GM23338 (cell line): ENCODE data around the gene NIM1K. TPM values are rescaled to one million over a fixed set of nuclear protein-coding genes. Genes with fewer than 3 reads are reported as not detected.

Experiments
- ATAC-seq: fragments of 200-7000 bp; cut with Tn5 transposase; 3 replicates; pipeline ENCODE4 v1.9.1; 2020
- DNase-seq: peaks from one replicate; pipeline ENCODE4 v3.0.0-alpha.2; 2015; ENCODE audit warnings: low spot score
- H2AFZ ChIP-seq: fragments of 200-600 bp; sonication (generic); 2 replicates; pipeline ENCODE4 v1.8.0; 2016; ENCODE audit warnings: antibody characterized with exemption, mild to moderate bottlenecking, moderate library complexity
- H3F3A ChIP-seq: fragments of 200-600 bp; sonication (generic); replicated peaks from 2 replicates; pipeline ENCODE4 v1.8.0; 2017; ENCODE audit warnings: antibody characterized with exemption, mixed run types, low read depth
- H3K27ac ChIP-seq: fragments of 200-600 bp; sonication (generic); 2 replicates; pipeline ENCODE4 v1.6.1; 2016; ENCODE audit warnings: low read depth
- H3K27me3 ChIP-seq: fragments of 200-600 bp; sonication (generic); 2 replicates; pipeline ENCODE4 v1.8.0; 2016; ENCODE audit warnings: mild to moderate bottlenecking, mixed run types, moderate library complexity; ENCODE audit not compliant: insufficient read depth
- H3K36me3 ChIP-seq: fragments of 200-600 bp; sonication (generic); 2 replicates; pipeline ENCODE4 v1.8.0; 2016; ENCODE audit warnings: mild to moderate bottlenecking; ENCODE audit not compliant: insufficient read depth
- H3K4me1 ChIP-seq: fragments of 200-600 bp; sonication (generic); 2 replicates; pipeline ENCODE4 v1.8.0; 2016; ENCODE audit warnings: mild to moderate bottlenecking, moderate library complexity; ENCODE audit not compliant: insufficient read depth
- H3K4me2 ChIP-seq: fragments of 200-600 bp; sonication (generic); 2 replicates; pipeline ENCODE4 v1.7.1; 2017; ENCODE audit warnings: mixed run types
- H3K4me3 ChIP-seq: fragments of 200-600 bp; sonication (generic); 2 replicates; pipeline ENCODE4 v1.6.1; 2016; ENCODE audit warnings: mixed run types
- H3K79me2 ChIP-seq: fragments of 200-600 bp; sonication (generic); replicated peaks from 2 replicates; pipeline ENCODE4 v1.8.0; 2017; ENCODE audit warnings: mild to moderate bottlenecking; ENCODE audit not compliant: insufficient read depth
- H3K9me2 ChIP-seq: fragments of 200-600 bp; sonication (generic); 2 replicates; pipeline ENCODE4 v1.8.0; 2017; ENCODE audit not compliant: insufficient read depth
- H4K20me1 ChIP-seq: fragments of 200-600 bp; sonication (generic); replicated peaks from 2 replicates; pipeline ENCODE4 v1.8.0; 2017; ENCODE audit warnings: mild to moderate bottlenecking; ENCODE audit not compliant: insufficient read depth
- H3K27ac Mint-ChIP-seq: 2 replicates; pipeline ENCODE4 v1.8.0; 2020; ENCODE audit warnings: inconsistent platforms, mild to moderate bottlenecking, moderate library complexity, mixed read lengths
- H3K27me3 Mint-ChIP-seq: 3 replicates; pipeline ENCODE4 v1.8.0; 2022; ENCODE audit warnings: low read depth, mild to moderate bottlenecking, moderate library complexity, mixed read lengths, inconsistent platforms; ENCODE audit not compliant: insufficient read depth, poor library complexity
- H3K36me3 Mint-ChIP-seq: 3 replicates; pipeline ENCODE4 v1.8.0; 2021; ENCODE audit warnings: low read depth, mild to moderate bottlenecking, inconsistent platforms, moderate library complexity, mixed read lengths
- H3K4me1 Mint-ChIP-seq: 3 replicates; pipeline ENCODE4 v1.8.0; 2020; ENCODE audit warnings: mild to moderate bottlenecking, inconsistent platforms, mixed read lengths
- H3K4me3 Mint-ChIP-seq: 3 replicates; pipeline ENCODE4 v1.8.0; 2021; ENCODE audit warnings: moderate library complexity, mild to moderate bottlenecking, inconsistent platforms, mixed read lengths
- H3K9me3 Mint-ChIP-seq: 3 replicates; pipeline ENCODE4 v1.8.0; 2020; ENCODE audit warnings: moderate library complexity, mild to moderate bottlenecking, inconsistent platforms, mixed read lengths
- CREB1 ChIP-seq: fragments of 250-450 bp; sonication (Bioruptor Pico); IDR thresholded peaks from 2 replicates; pipeline ENCODE4 v1.5.0; 2020; ENCODE audit warnings: low read depth, mild to moderate bottlenecking, moderate library complexity
- EZH2 ChIP-seq: fragments of 200-600 bp; sonication (generic); IDR thresholded peaks from one replicate; pipeline ENCODE4 v1.8.0; 2017; ENCODE audit warnings: antibody characterized with exemption, mild to moderate bottlenecking, low read depth; ENCODE audit not compliant: unreplicated experiment
- EZH2phosphoT487 ChIP-seq: fragments of 200-600 bp; sonication (generic); IDR thresholded peaks from one replicate; pipeline ENCODE4 v1.8.1; 2018; ENCODE audit warnings: antibody characterized with exemption; ENCODE audit not compliant: unreplicated experiment
- JUNB ChIP-seq: IDR thresholded peaks from one replicate; pipeline ENCODE4 v1.6.1; 2016; ENCODE audit warnings: antibody characterized with exemption; ENCODE audit not compliant: unreplicated experiment
- NANOG ChIP-seq: IDR thresholded peaks from 2 replicates; pipeline ENCODE4 v1.6.1; 2016; ENCODE audit warnings: antibody characterized with exemption, borderline replicate concordance
- STAT1 ChIP-seq: IDR thresholded peaks from one replicate; pipeline ENCODE4 v1.6.1; 2016; ENCODE audit warnings: antibody characterized with exemption; ENCODE audit not compliant: unreplicated experiment
- ZNF114 ChIP-seq: fragments of 250-450 bp; sonication (Bioruptor Pico); IDR thresholded peaks from 2 replicates; pipeline ENCODE4 v1.5.0; 2020; ENCODE audit warnings: mild to moderate bottlenecking, moderate library complexity
- ZNF331 ChIP-seq: fragments of 250-450 bp; sonication (Bioruptor Pico); IDR thresholded peaks from 2 replicates; pipeline ENCODE4 v1.5.0; 2020; ENCODE audit warnings: low read depth, mild to moderate bottlenecking, moderate library complexity
- polyA plus RNA-seq: library from polyadenylated mRNA; unstranded; fragments of >200 nt; fragmentation: Nextera tagmentation; extraction: Ambion mirVana; gene quantifications from 2 replicates; pipeline ENCODE4 v1.2.1, GENCODE V29; 2016
- total RNA-seq: library from RNA; depleted of rRNA; stranded (reverse); fragments of >200 nt; shearing (Covaris generic); gene quantifications from 2 replicates; pipeline ENCODE4 v1.2.3, GENCODE V29; 2014
- TF ChIP-seq, protein P1 (sequence below): fragments of 250-450 bp; sonication (Bioruptor Pico); IDR thresholded peaks from 2 replicates; pipeline ENCODE4 v1.5.0; 2020; ENCODE audit warnings: mild to moderate bottlenecking, moderate library complexity
- TF ChIP-seq, protein P2 (sequence below), 2 experiments: fragments of 200-600 bp in 1 of 2; sonication (generic) in 1 of 2; conservative IDR thresholded peaks; 2 replicates each; pipeline versions ENCODE4 v1.5.1 to v1.6.1; 2016 to 2017; ENCODE audit warnings: antibody characterized with exemption in 2 of 2, low read depth in 2 of 2, mild to moderate bottlenecking in 2 of 2, moderate library complexity in 1 of 2
- TF ChIP-seq, protein P3 (sequence below): IDR thresholded peaks from 2 replicates; pipeline ENCODE4 v1.6.1; 2016; ENCODE audit warnings: antibody characterized with exemption
- TF ChIP-seq, protein P4 (sequence below): IDR thresholded peaks from one replicate; pipeline ENCODE4 v1.6.1; 2018; ENCODE audit warnings: antibody characterized with exemption; ENCODE audit not compliant: unreplicated experiment

Gene NIM1K
- total and polyA plus RNA-seq, 2 experiments from 2014 or later, result not detected

DNA sequence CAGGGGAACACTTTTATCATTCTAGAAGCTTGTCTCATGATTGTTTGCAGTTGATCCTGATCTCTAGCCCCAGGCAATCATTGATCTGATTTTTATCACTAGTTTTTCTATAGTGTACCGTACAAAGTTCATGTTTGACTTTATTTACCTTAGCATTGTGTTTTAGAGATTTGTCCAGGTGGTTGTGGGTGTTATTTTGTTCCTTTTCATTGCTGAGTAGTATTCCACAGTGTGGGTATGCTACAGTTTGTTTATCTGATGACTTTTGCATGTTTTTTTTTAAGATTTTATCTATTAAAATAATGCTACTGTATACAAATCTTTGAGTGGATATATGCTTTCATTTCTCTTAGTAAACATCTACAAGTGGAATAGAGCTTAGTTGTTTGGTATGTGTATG lies 45.1 kb upstream of the NIM1K start (continued):
- TF ChIP-seq, protein P1, sequence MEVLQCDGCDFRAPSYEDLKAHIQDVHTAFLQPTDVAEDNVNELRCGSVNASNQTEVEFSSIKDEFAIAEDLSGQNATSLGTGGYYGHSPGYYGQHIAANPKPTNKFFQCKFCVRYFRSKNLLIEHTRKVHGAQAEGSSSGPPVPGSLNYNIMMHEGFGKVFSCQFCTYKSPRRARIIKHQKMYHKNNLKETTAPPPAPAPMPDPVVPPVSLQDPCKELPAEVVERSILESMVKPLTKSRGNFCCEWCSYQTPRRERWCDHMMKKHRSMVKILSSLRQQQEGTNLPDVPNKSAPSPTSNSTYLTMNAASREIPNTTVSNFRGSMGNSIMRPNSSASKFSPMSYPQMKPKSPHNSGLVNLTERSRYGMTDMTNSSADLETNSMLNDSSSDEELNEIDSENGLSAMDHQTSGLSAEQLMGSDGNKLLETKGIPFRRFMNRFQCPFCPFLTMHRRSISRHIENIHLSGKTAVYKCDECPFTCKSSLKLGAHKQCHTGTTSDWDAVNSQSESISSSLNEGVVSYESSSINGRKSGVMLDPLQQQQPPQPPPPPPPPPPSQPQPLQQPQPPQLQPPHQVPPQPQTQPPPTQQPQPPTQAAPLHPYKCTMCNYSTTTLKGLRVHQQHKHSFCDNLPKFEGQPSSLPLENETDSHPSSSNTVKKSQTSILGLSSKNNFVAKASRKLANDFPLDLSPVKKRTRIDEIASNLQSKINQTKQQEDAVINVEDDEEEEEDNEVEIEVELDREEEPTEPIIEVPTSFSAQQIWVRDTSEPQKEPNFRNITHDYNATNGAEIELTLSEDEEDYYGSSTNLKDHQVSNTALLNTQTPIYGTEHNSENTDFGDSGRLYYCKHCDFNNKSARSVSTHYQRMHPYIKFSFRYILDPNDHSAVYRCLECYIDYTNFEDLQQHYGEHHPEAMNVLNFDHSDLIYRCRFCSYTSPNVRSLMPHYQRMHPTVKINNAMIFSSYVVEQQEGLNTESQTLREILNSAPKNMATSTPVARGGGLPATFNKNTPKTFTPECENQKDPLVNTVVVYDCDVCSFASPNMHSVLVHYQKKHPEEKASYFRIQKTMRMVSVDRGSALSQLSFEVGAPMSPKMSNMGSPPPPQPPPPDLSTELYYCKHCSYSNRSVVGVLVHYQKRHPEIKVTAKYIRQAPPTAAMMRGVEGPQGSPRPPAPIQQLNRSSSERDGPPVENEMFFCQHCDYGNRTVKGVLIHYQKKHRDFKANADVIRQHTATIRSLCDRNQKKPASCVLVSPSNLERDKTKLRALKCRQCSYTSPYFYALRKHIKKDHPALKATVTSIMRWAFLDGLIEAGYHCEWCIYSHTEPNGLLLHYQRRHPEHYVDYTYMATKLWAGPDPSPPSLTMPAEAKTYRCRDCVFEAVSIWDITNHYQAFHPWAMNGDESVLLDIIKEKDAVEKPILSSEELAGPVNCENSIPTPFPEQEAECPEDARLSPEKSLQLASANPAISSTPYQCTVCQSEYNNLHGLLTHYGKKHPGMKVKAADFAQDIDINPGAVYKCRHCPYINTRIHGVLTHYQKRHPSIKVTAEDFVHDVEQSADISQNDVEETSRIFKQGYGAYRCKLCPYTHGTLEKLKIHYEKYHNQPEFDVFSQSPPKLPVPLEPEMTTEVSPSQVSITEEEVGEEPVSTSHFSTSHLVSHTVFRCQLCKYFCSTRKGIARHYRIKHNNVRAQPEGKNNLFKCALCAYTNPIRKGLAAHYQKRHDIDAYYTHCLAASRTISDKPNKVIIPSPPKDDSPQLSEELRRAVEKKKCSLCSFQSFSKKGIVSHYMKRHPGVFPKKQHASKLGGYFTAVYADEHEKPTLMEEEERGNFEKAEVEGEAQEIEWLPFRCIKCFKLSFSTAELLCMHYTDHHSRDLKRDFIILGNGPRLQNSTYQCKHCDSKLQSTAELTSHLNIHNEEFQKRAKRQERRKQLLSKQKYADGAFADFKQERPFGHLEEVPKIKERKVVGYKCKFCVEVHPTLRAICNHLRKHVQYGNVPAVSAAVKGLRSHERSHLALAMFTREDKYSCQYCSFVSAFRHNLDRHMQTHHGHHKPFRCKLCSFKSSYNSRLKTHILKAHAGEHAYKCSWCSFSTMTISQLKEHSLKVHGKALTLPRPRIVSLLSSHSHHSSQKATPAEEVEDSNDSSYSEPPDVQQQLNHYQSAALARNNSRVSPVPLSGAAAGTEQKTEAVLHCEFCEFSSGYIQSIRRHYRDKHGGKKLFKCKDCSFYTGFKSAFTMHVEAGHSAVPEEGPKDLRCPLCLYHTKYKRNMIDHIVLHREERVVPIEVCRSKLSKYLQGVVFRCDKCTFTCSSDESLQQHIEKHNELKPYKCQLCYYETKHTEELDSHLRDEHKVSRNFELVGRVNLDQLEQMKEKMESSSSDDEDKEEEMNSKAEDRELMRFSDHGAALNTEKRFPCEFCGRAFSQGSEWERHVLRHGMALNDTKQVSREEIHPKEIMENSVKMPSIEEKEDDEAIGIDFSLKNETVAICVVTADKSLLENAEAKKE (CRISPR knock-in tag), result no peak
- TF ChIP-seq EZH2, result no peak
- no peak for TF ChIP-seq JUNB

- Histone ChIP-seq H3K27ac (no peak overlapping the region), H3F3A (no peaks in the 10 kb centered on the region)
- no peak for ATAC-seq
Observed at GRCh38 chr5:43148417-43148816, 43.6 kb upstream of the NIM1K start.

More at GRCh38 chr5:43148417-43148816, 43.6 kb upstream of the NIM1K start:
- Histone ChIP-seq H3K4me2 (no peak overlapping the region), H3K79me2 (peaks cover 59% of the 10 kb centered on the region), H3K4me1 (no peaks in the 10 kb centered on the region; the same call in 1 of the 2 replicates), H3K4me3 (no peak overlapping the region), H3K36me3 (no peaks in the 10 kb centered on the region), H2AFZ (no peak overlapping the region), H3K27me3 (no peaks in the 10 kb centered on the region), H4K20me1 (peaks cover 28% of the 10 kb centered on the region), H3K9me2 (no peaks in the 10 kb centered on the region)
- H3K4me3 Mint-ChIP-seq, result no peak overlapping the region
- no peaks in the 10 kb centered on the region for H3K9me3 Mint-ChIP-seq
- TF ChIP-seq NANOG (no peak), JUNB (no peak), STAT1 (no peak), EZH2phosphoT487 (no peak), ZNF114 (no peak), CREB1 (CRISPR knock-in tag) (no peak), ZNF331 (CRISPR knock-in tag) (no peak)
- TF ChIP-seq, protein P2, sequence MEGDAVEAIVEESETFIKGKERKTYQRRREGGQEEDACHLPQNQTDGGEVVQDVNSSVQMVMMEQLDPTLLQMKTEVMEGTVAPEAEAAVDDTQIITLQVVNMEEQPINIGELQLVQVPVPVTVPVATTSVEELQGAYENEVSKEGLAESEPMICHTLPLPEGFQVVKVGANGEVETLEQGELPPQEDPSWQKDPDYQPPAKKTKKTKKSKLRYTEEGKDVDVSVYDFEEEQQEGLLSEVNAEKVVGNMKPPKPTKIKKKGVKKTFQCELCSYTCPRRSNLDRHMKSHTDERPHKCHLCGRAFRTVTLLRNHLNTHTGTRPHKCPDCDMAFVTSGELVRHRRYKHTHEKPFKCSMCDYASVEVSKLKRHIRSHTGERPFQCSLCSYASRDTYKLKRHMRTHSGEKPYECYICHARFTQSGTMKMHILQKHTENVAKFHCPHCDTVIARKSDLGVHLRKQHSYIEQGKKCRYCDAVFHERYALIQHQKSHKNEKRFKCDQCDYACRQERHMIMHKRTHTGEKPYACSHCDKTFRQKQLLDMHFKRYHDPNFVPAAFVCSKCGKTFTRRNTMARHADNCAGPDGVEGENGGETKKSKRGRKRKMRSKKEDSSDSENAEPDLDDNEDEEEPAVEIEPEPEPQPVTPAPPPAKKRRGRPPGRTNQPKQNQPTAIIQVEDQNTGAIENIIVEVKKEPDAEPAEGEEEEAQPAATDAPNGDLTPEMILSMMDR (conservative IDR thresholded peaks at IDR 0.05; ENCODE audit: low read depth in 2 of 2), result no peak
- TF ChIP-seq, protein P3, sequence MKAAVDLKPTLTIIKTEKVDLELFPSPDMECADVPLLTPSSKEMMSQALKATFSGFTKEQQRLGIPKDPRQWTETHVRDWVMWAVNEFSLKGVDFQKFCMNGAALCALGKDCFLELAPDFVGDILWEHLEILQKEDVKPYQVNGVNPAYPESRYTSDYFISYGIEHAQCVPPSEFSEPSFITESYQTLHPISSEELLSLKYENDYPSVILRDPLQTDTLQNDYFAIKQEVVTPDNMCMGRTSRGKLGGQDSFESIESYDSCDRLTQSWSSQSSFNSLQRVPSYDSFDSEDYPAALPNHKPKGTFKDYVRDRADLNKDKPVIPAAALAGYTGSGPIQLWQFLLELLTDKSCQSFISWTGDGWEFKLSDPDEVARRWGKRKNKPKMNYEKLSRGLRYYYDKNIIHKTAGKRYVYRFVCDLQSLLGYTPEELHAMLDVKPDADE, result no peak
- TF ChIP-seq, protein P4, sequence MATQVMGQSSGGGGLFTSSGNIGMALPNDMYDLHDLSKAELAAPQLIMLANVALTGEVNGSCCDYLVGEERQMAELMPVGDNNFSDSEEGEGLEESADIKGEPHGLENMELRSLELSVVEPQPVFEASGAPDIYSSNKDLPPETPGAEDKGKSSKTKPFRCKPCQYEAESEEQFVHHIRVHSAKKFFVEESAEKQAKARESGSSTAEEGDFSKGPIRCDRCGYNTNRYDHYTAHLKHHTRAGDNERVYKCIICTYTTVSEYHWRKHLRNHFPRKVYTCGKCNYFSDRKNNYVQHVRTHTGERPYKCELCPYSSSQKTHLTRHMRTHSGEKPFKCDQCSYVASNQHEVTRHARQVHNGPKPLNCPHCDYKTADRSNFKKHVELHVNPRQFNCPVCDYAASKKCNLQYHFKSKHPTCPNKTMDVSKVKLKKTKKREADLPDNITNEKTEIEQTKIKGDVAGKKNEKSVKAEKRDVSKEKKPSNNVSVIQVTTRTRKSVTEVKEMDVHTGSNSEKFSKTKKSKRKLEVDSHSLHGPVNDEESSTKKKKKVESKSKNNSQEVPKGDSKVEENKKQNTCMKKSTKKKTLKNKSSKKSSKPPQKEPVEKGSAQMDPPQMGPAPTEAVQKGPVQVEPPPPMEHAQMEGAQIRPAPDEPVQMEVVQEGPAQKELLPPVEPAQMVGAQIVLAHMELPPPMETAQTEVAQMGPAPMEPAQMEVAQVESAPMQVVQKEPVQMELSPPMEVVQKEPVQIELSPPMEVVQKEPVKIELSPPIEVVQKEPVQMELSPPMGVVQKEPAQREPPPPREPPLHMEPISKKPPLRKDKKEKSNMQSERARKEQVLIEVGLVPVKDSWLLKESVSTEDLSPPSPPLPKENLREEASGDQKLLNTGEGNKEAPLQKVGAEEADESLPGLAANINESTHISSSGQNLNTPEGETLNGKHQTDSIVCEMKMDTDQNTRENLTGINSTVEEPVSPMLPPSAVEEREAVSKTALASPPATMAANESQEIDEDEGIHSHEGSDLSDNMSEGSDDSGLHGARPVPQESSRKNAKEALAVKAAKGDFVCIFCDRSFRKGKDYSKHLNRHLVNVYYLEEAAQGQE, result no peak
- no peak for DNase-seq
- H3K36me3 Mint-ChIP-seq, result peaks cover 32% of the 10 kb centered on the region
- peaks cover 8% of the 10 kb centered on the region for H3K4me1 Mint-ChIP-seq
- H3K27me3 Mint-ChIP-seq, result peaks cover 3% of the 10 kb centered on the region
- H3K27ac Mint-ChIP-seq, result no peak overlapping the region
